ENCODE measurements around the gene COL16A1.
"Not testable (repeated sequence)": the region's sequence is repeated elsewhere in the genome, so short reads cannot be mapped to it uniquely, and the experiment has no call there.

Gene COL16A1

DNA sequence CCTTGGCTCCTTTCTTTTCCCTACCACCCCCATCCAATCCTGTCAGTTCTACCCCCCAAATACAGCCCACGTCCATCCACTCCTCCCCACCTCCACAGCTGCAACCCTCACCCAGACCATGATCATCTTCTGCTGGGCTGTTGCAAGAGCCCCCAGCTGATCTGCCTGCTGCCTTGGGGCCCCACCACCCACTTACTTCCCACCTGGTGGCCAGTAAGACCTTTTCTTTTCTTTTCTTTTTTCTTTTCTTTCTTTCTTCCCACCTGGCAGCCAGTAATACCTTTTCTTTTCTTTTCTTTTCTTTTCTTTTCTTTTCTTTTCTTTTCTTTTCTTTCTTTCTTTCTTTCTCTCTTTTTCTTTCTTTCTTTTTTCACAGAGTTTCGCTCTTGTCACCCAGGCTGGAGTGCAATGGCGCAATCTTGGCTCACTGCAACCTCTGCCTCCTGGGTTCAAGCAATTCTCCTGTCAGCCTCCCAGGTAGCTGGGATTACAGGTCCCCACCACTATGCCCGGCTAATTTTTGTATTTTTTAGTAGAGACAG, 3.3 kb upstream of the COL16A1 start:
- DNase-seq (ENCODE audit: low read depth in 1 of 2, low spot score in 1 of 2) = not testable (repeated sequence)

DNA sequence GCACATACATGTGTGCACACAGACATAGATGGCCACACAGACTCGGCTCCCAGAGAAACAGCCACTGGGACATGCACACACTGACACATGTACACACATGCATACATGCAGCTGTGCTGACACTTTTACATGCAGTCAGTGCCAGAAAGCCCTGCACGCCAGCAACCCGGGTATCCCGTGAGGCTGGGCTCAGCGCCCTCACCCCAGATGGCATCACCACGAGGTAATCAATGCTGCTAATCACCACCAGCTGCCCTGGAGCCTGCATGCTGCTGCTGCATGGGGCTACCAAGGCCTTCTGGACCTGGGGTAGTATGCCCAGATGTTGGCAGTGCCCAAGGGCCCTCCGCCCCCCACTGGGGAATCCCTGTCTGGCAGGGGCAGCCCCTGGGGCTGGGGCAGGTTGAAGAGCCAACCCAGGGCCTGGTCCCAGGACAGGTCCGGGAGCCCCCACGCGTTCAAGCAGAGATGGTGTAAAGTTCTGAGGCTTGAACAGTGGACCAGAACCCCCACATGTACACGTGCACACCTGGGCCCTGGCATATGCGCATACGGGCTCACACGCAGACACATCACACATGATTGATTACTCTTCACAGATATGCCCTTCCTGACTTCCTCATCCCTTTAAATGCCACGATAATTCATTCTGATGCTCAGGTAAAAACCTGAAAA, 2.7 kb upstream of the COL16A1 start:
- DNase-seq (ENCODE audit: low read depth in 1 of 2, low spot score in 1 of 2) = no peak

DNA sequence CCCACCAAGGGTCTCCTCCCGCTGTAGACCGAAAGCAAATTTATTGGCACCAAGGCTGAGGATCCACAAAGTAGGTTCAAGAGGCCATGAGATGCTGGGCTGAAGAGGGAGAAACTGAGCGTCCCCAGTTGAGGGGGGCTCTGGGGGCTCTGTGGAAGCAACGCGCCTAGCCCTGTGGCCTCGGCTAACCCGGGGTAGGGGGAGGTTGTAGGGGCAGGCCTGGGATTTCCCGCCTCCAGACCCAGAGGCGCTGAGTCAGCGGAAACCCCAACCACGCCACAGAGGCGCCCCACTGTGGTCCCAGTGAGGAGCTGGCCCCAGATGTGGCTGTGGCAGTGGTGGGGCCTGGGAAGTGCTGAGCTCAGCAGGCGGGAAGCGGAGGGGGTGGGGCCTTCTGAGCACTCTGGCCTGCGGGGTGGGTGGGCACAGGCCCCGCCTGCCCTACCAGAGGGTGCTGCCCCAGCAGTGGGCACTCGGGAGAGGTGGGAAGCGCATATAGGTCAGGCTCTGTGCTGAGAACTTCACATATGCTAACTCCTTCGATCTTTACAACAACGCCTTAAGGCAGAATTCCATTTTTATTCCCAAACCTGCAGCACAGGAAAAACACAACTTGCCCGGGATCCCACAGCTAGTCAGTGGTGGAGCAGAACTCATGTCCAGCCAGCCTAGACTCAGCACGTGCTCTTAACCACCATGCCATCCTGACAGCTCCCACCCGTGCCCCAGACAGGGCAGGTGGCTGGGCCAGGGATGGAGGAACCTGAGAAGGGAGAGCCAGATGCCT, 1.5 kb upstream of the COL16A1 start:
- peak; percentile 24 to 37 for DNase-seq (ENCODE audit: low read depth in 1 of 2, low spot score in 1 of 2)

DNA sequence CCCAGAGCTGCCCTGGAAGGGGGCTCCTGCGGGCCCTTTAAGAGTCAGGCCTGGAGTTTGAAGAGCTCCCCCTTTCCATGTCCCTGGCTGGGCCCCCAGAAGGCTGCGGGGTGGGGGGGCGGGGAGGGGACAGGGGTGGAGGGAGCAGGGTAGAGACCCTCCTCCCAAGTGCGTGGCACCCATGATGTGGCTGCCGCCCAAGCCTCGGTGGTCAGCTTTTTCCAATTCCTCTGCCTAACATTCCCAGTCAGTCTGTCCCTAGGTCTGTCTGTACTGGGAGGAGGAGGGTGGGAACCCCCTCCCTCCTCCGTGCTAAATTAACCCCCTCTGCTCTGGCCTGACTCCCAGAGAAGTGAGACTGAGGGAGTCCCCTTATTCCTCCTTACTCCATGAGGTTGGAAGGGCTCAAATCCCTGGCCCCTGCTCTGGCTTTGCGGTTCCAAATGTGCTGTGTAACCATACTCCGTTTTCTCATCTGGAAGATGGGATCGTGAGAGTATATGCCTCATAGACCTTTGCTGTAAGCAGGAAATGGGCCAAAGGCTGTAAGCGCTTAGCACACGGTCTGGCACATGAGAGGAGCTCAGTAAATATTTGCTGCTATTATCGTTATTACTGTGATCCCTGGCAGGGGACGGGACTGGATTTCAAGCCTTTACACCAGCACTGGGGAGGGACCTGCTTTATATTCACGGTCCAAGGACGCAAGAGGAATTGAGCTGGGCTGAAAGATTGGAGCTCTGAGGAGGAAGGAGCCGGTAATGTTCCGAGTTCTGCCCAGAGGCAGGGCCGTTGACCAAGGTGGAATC, 658 bp upstream of the COL16A1 start:
- no peak for DNase-seq (ENCODE audit: low read depth in 1 of 2, low spot score in 1 of 2)

GRCh38 chr1:31702836-31703404, 897 bp downstream of the COL16A1 start:
- DNase-seq (ENCODE audit: low read depth in 1 of 2, low spot score in 1 of 2) = no peak

DNA sequence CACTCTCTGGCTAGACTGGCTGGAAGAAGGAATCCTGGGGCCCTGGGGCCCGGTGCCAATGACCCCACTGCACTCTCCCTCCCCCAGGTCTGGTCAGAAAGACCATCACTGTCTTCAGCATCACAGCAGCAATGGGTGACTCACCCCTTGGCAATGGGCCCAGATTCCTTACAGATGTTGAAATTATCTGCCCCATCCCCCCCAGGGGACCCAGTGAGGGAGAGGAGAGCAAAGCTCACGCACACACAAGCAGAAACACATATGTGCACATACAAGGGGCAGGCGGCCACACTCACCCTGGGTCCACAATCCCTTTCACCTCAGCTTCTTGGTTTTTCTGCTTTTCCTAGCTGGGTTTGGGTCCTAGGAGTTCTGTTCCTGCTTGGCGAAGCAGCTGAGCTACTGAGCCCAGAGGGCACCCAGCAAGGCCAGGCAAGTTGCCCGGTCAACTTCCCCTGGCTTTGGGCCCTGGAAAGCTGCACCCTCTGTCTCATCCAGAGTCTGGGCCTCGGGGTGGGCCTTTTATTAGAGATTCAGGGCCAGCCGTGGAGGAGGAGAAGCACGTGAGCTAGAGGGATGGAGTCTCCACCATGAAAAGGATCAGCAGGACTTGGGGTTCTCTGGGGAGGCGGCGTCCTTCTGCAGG, 2.6 kb downstream of the COL16A1 start:
- no peak for DNase-seq (ENCODE audit: low read depth in 1 of 2, low spot score in 1 of 2)

GRCh38 chr1:31700468-31701090, 3.2 kb downstream of the COL16A1 start:
- no peak for DNase-seq (ENCODE audit: low read depth in 1 of 2, low spot score in 1 of 2)

DNA sequence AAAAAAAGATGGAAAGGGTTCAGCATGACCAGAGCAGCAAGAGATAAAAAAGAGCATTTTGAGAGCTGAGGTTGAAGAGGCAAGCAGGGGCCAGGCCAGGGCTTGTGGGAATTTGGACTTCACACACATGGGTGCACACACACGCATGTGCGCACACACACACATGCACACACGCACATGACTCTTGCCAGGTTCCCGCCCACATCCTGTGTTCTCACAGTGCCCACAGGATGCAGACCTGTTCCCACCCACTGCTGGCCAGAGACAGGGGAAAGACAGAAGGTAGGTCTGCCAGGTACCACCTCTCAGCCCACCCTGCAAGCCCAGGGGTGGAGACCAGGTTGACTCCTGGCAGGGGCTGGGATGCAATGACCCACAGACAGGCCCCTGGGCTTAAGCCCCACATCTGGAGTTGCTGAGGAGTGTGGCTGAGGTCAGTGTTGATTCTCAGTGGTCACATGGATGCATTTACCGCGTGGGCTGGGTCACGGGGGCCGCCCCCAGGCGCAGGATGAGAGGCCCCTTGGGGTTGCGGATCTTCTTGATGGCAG, 4.4 kb downstream of the COL16A1 start:
- no peak for DNase-seq (ENCODE audit: low read depth in 1 of 2, low spot score in 1 of 2)

DNA sequence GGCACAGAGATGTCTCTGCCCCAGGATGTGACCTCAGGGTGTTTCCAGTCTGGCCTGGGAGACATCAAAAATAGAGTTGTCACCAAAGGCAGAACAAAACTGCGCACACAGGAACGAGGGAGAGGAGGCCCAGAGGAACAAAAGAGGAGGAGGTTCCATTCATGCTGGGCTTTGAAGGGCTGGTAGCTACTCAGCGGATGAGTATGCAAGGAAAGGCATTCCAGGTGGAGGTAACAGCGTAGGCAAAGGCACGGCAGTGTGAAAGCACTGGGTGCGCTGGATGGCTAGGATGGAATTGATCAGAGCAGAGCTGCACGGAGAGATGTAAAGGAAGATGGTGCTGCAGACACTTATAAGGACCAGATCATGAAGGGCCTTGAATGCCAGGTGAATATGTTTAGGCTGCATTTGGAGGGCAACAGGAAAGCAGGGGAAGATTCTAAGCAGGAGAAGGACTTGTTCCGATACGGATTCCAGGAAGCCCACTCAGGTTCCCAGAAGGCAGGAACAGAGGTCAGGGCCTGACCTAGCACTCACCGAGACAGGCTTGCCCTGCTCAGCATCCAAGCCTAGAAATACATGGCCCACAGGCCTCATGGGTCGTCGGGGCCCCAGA, 6.3 kb downstream of the COL16A1 start:
- no peak for DNase-seq (ENCODE audit: low read depth in 1 of 2, low spot score in 1 of 2)

- DNase-seq (ENCODE audit: low read depth in 1 of 2, low spot score in 1 of 2) = no peak
Measured at GRCh38 chr1:31696242-31696641, 7.6 kb downstream of the COL16A1 start.

DNA sequence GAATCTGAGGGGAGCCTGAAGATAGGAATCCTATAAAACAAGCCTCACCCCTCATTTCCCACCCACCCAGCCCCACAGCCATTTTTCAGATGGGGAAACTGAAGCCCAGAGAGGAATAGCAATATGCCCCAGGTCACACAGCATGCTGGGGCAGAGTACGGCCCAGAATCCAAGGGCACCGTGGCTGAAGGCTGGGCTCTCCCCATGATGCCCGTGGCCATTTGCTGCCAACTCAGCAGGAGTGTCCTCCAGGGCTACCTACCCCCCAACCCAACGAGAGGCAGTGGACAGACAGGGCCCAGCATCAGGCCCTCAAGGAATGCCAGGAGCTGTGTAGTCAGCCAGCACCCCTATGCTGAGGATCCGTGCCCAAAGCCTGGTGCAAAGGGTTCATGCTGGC, 8.5 kb downstream of the COL16A1 start:
- no peak for DNase-seq (ENCODE audit: low read depth in 1 of 2, low spot score in 1 of 2)

GRCh38 chr1:31694964-31695313, 8.9 kb downstream of the COL16A1 start:
- no peak for DNase-seq (ENCODE audit: low read depth in 1 of 2, low spot score in 1 of 2)

GRCh38 chr1:31694069-31694963, 9.5 kb downstream of the COL16A1 start:
- DNase-seq (ENCODE audit: low read depth in 1 of 2, low spot score in 1 of 2) = no peak

DNA sequence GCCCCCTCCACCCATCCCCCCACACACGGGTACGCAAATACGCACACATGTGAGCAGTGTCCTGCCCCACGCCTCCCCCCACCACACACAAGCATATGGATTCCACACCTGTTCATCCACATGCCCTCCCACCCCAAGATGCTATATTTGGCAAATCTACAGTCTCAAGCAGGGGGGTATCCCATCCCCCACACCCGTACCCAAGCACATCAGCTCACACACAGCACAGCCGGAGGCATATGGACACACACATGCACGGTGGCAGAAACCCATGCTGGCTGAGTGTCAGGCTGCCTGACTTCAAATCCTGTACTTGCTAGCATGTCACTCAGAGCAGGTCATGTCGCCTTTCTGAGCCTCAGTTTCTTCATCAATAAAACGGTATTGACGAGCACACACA, 10.6 kb downstream of the COL16A1 start:
- DNase-seq (ENCODE audit: low read depth in 1 of 2, low spot score in 1 of 2) = no peak

DNA sequence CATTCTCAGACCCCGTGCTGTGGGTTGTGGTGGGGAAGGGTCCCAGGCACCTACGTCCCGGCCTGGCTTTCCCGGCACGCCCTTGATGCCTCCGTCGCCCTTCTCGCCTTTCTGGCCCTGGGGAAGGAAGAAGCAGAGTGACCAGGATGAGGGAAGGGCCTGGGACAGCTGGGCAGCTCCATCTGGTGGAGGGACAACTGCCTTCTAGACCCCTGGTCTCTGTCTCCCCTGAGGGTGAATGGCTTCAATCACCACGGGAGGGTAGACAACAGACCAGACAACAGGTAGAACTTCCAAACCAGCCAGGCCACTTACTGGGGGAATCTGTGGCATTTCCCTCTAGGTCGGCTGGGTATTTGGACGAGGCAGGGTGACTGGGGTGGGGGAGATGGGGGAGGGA, 11.9 kb downstream of the COL16A1 start:
- no peak for DNase-seq (ENCODE audit: low read depth in 1 of 2, low spot score in 1 of 2)

DNA sequence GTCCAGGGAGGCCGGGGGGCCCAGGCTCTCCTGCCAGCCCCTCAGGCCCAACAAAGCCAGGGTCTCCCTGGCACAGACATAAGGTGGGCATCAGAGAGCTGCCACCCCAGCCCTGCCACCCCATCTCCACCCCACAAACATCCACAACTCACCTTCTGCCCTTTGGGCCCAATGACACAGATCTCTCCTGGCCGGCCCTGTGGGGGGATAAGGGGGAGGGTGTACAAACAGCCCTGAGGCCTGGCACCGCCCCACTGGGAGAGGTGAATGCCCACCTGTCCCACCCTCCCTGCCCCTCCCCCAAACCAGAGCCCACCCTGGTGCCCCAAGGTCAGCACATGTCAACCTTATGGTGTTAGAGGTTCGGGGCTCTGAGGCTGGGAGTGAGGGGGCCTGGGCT, 12.4 kb downstream of the COL16A1 start:
- no peak for DNase-seq (ENCODE audit: low read depth in 1 of 2, low spot score in 1 of 2)

GRCh38 chr1:31690921-31691320, 12.9 kb downstream of the COL16A1 start:
- DNase-seq (ENCODE audit: low read depth in 1 of 2, low spot score in 1 of 2) = no peak

DNA sequence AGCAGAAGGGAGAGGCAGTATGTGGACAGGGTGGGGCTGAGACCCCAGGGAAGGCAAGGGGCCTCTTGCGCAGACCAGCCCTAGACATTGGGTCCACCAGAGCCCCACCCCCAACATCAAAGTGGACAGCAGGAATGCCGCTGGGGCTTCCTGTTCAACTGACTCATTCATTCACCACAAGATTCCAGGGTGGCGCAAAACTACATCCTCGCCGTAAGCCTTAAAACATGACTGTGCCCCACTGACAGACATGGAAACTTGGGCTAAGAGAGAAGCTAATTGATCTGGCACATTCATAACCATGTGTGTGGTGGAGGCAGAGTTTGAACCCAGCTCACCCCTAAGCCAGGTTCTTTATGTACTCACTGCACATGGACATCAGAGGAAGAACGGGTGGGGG, 14.0 kb downstream of the COL16A1 start:
- no peak for DNase-seq (ENCODE audit: low read depth in 1 of 2, low spot score in 1 of 2)

- DNase-seq (ENCODE audit: low read depth in 1 of 2, low spot score in 1 of 2) = no peak
Measured at GRCh38 chr1:31689379-31689778, 14.4 kb downstream of the COL16A1 start.

All from activated CD4-positive, alpha-beta T cell treated with anti-CD3 and anti-CD28 coated beads, Interleukin-2, amount 50 U/mL, for 24 hours (primary cell).